HepG2 (cell line): ENCODE data around the gene EDN2. TPM values are rescaled to one million over a fixed set of nuclear protein-coding genes. Genes with fewer than 3 reads are reported as not detected.

Source experiments
- ARNTL ChIP-seq: sonication (generic); formaldehyde crosslinking; IDR thresholded peaks from 2 replicates; pipeline ENCODE4 v1.4.0; 2020; ENCODE audit warnings: mild to moderate bottlenecking, missing genetic modification reagents
- BORCS8-MEF2B ChIP-seq: sonication (generic); formaldehyde crosslinking; IDR thresholded peaks from 2 replicates; pipeline ENCODE4 v1.8.0; 2022; ENCODE audit warnings: mild to moderate bottlenecking, missing genetic modification reagents
- CENPX ChIP-seq: sonication (generic); formaldehyde crosslinking; IDR thresholded peaks from 2 replicates; pipeline ENCODE4 v1.9.0; 2021; ENCODE audit warnings: mild to moderate bottlenecking, missing genetic modification reagents, moderate library complexity
- CHD2 ChIP-seq: IDR thresholded peaks from 2 replicates; pipeline ENCODE4 v1.6.1; 2011; ENCODE audit warnings: low read depth, low read length, improper control_type of control experiment
- EED ChIP-seq: sonication (generic); formaldehyde crosslinking; IDR thresholded peaks from 2 replicates; pipeline ENCODE4 v1.5.0; 2020; ENCODE audit warnings: mild to moderate bottlenecking, missing genetic modification reagents
- JUN ChIP-seq: sonication (generic); formaldehyde crosslinking; IDR thresholded peaks from 2 replicates; pipeline ENCODE4 v1.4.0; 2020; ENCODE audit warnings: mild to moderate bottlenecking, missing genetic modification reagents
- KDM2A ChIP-seq: sonication (generic); formaldehyde crosslinking; IDR thresholded peaks from 2 replicates; pipeline ENCODE4 v1.4.0; 2020; ENCODE audit warnings: low read depth, missing genetic modification reagents, borderline replicate concordance
- NFIB ChIP-seq: sonication (generic); formaldehyde crosslinking; IDR thresholded peaks from 2 replicates; pipeline ENCODE4 v1.9.0; 2021; ENCODE audit warnings: missing genetic modification reagents, mild to moderate bottlenecking, borderline replicate concordance
- NFKBIZ ChIP-seq: IDR thresholded peaks from 2 replicates; pipeline ENCODE4 v1.6.1; 2018; ENCODE audit warnings: missing genetic modification reagents, missing compliant biosample characterization
- SIN3A ChIP-seq: IDR thresholded peaks from 2 replicates; pipeline ENCODE4 v1.6.1; 2011; ENCODE audit warnings: low read depth, mild to moderate bottlenecking, control low read depth, low read length, borderline replicate concordance
- SIN3B ChIP-seq: fragments of 150-350 bp; IDR thresholded peaks from 2 replicates; pipeline ENCODE4 v1.6.1; 2014; ENCODE audit warnings: low read length
- SMARCE1 ChIP-seq: fragments of 450-650 bp; IDR thresholded peaks from 2 replicates; pipeline ENCODE4 v1.6.1; 2017; ENCODE audit warnings: borderline replicate concordance
- SP5 ChIP-seq: IDR thresholded peaks from 2 replicates; pipeline ENCODE4 v1.6.1; 2016; ENCODE audit warnings: low read depth, borderline replicate concordance
- TARDBP ChIP-seq: sonication (generic); formaldehyde crosslinking; IDR thresholded peaks from 2 replicates; pipeline ENCODE4 v1.8.0; 2022; ENCODE audit warnings: mild to moderate bottlenecking, missing genetic modification reagents
- TEAD3 ChIP-seq: optimal IDR thresholded peaks from 2 replicates; pipeline ENCODE3; 2016; ENCODE audit warnings: borderline replicate concordance
- ZBTB21 ChIP-seq: sonication (generic); formaldehyde crosslinking; IDR thresholded peaks from 2 replicates; pipeline ENCODE4 v1.4.0; 2020; ENCODE audit warnings: missing genetic modification reagents
- ZNF235 ChIP-seq: sonication (generic); formaldehyde crosslinking; IDR thresholded peaks from 2 replicates; pipeline ENCODE4 v1.8.1; 2023; ENCODE audit warnings: mild to moderate bottlenecking, missing genetic modification reagents, borderline replicate concordance
- ZNF367 ChIP-seq: sonication (generic); formaldehyde crosslinking; IDR thresholded peaks from 2 replicates; pipeline ENCODE4 v1.4.0; 2020; ENCODE audit warnings: missing genetic modification reagents, borderline replicate concordance
- ZNF468 ChIP-seq: sonication (generic); formaldehyde crosslinking; IDR thresholded peaks from 2 replicates; pipeline ENCODE4 v1.8.0; 2022; ENCODE audit warnings: mild to moderate bottlenecking, moderate library complexity, missing genetic modification reagents
- ZNF616 ChIP-seq: sonication (generic); formaldehyde crosslinking; IDR thresholded peaks from 2 replicates; pipeline ENCODE4 v1.5.0; 2020; ENCODE audit warnings: low read depth, mild to moderate bottlenecking, missing genetic modification reagents
- ZNF678 ChIP-seq: sonication (generic); formaldehyde crosslinking; IDR thresholded peaks from 2 replicates; pipeline ENCODE4 v1.4.0; 2020; ENCODE audit warnings: mild to moderate bottlenecking, missing genetic modification reagents
- ZNF761 ChIP-seq: sonication (generic); formaldehyde crosslinking; conservative IDR thresholded peaks from 2 replicates; pipeline ENCODE4 v1.4.0; 2020; ENCODE audit warnings: mild to moderate bottlenecking, missing genetic modification reagents
- polyA plus RNA-seq, 8 experiments: library from polyadenylated mRNA; depleted of rRNA in 3 of 8; stranded (reverse) in 7 of 8; unstranded in 1 of 8; fragments of >200 nt; fragmentation: Illumina TruSeq in 4 of 8; extraction: Trizol in 4 of 8; gene quantifications; 2 replicates each; pipeline versions ENCODE4 v1.2.1 to v1.2.3, GENCODE V29; 2011 to 2016; ENCODE audit warnings: low read depth in 4 of 8, missing spikeins in 1 of 8, mixed read lengths in 1 of 8; ENCODE audit not compliant: insufficient read depth in 1 of 8
- total RNA-seq, 5 experiments: library from RNA; depleted of rRNA; stranded (reverse); fragments of >200 nt; fragmentation: Illumina TruSeq; extraction: Trizol; gene quantifications; 2 replicates each; pipeline ENCODE4 v1.2.3, GENCODE V29; 2016; ENCODE audit warnings: low read depth in 1 of 5
- TF ChIP-seq, protein P1 (sequence below): sonication (generic); formaldehyde crosslinking; IDR thresholded peaks from 2 replicates; pipeline ENCODE4 v1.4.0; 2020; ENCODE audit warnings: mild to moderate bottlenecking, missing genetic modification reagents
- TF ChIP-seq, protein P2 (sequence below): sonication (generic); formaldehyde crosslinking; IDR thresholded peaks from 2 replicates; pipeline ENCODE4; 2020; ENCODE audit warnings: missing genetic modification reagents, mild to moderate bottlenecking, borderline replicate concordance
- TF ChIP-seq, protein P3 (sequence below): sonication (generic); formaldehyde crosslinking; IDR thresholded peaks from 2 replicates; pipeline ENCODE4 v1.4.0; 2020; ENCODE audit warnings: mild to moderate bottlenecking, missing genetic modification reagents

The EDN2 gene
- total and polyA plus RNA-seq, 2 of the 13 experiments (the other 11 are each of a cell fraction or from before 2014, with no cell fraction given) = not detected

GRCh38 chr1:41476807-41477361 lies 7.6 kb downstream of the EDN2 start (continued):
- TF ChIP-seq ZNF761 (no peak), KDM2A (CRISPR knock-in tag) (no peak), TARDBP (CRISPR knock-in tag) (no peak), ARNTL (peak; percentile 31; the same call in 1 of the 2 replicates), ZNF468 (CRISPR knock-in tag) (no peak), SMARCE1 (no peak), JUN (CRISPR knock-in tag) (no peak), SIN3B (no peak), CENPX (CRISPR knock-in tag) (no peak), BORCS8-MEF2B (no peak), CHD2 (no peak), ZNF616 (no peak), SP5 (CRISPR knock-in tag) (no peak), NFKBIZ (CRISPR knock-in tag) (no peak), ZNF235 (no peak), ZNF367 (no peak), EED (no peak), NFIB (CRISPR knock-in tag) (no peak), TEAD3 (CRISPR knock-in tag) (peak; percentile 12), ZBTB21 (no peak), ZNF678 (CRISPR knock-in tag) (no peak), SIN3A (no peak)
- TF ChIP-seq, protein P1, sequence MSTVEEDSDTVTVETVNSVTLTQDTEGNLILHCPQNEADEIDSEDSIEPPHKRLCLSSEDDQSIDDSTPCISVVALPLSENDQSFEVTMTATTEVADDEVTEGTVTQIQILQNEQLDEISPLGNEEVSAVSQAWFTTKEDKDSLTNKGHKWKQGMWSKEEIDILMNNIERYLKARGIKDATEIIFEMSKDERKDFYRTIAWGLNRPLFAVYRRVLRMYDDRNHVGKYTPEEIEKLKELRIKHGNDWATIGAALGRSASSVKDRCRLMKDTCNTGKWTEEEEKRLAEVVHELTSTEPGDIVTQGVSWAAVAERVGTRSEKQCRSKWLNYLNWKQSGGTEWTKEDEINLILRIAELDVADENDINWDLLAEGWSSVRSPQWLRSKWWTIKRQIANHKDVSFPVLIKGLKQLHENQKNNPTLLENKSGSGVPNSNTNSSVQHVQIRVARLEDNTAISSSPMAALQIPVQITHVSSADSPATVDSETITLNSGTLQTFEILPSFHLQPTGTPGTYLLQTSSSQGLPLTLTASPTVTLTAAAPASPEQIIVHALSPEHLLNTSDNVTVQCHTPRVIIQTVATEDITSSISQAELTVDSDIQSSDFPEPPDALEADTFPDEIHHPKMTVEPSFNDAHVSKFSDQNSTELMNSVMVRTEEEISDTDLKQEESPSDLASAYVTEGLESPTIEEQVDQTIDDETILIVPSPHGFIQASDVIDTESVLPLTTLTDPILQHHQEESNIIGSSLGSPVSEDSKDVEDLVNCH = no peak
- TF ChIP-seq, protein P2, sequence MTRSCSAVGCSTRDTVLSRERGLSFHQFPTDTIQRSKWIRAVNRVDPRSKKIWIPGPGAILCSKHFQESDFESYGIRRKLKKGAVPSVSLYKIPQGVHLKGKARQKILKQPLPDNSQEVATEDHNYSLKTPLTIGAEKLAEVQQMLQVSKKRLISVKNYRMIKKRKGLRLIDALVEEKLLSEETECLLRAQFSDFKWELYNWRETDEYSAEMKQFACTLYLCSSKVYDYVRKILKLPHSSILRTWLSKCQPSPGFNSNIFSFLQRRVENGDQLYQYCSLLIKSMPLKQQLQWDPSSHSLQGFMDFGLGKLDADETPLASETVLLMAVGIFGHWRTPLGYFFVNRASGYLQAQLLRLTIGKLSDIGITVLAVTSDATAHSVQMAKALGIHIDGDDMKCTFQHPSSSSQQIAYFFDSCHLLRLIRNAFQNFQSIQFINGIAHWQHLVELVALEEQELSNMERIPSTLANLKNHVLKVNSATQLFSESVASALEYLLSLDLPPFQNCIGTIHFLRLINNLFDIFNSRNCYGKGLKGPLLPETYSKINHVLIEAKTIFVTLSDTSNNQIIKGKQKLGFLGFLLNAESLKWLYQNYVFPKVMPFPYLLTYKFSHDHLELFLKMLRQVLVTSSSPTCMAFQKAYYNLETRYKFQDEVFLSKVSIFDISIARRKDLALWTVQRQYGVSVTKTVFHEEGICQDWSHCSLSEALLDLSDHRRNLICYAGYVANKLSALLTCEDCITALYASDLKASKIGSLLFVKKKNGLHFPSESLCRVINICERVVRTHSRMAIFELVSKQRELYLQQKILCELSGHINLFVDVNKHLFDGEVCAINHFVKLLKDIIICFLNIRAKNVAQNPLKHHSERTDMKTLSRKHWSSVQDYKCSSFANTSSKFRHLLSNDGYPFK (CRISPR knock-in tag) = no peak
- TF ChIP-seq, protein P3, sequence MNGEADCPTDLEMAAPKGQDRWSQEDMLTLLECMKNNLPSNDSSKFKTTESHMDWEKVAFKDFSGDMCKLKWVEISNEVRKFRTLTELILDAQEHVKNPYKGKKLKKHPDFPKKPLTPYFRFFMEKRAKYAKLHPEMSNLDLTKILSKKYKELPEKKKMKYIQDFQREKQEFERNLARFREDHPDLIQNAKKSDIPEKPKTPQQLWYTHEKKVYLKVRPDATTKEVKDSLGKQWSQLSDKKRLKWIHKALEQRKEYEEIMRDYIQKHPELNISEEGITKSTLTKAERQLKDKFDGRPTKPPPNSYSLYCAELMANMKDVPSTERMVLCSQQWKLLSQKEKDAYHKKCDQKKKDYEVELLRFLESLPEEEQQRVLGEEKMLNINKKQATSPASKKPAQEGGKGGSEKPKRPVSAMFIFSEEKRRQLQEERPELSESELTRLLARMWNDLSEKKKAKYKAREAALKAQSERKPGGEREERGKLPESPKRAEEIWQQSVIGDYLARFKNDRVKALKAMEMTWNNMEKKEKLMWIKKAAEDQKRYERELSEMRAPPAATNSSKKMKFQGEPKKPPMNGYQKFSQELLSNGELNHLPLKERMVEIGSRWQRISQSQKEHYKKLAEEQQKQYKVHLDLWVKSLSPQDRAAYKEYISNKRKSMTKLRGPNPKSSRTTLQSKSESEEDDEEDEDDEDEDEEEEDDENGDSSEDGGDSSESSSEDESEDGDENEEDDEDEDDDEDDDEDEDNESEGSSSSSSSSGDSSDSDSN = no peak
